Inferior parietal cortex (tissue), 1 donor: Measurements from ENCODE around the gene AGBL1.

ENCODE experiments used
- DNase-seq: peaks from one replicate; pipeline ENCODE4 v3.0.0-alpha.2; 2016; ENCODE audit errors: extremely low spot score

AGBL1 gene

DNA sequence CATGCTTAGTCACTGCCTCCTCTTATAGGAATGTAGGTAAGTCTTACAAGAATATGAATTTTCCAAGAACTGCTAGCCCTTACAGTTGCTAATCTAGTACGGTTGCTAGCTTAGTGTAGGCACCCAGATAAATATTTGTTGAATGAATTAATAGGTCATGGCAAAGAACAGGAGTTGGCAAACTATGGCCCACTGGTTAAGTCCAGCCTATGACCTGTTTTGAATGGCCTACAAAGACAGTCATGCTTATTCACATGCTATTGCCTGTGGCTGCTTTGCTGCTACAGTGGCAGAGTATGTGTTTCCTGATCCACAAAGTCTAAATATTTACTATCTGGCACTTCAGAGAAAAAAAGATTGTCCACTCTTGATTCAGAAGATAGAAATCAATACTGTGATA lies 631.8 kb downstream of the AGBL1 start:
- DNase-seq, result no peak

GRCh38 chr15:86714241-86714640 lies 634.6 kb downstream of the AGBL1 start:
- DNase-seq, result no peak

- no peak for DNase-seq
Measured at GRCh38 chr15:86725628-86726027, 646.0 kb downstream of the AGBL1 start.

DNA sequence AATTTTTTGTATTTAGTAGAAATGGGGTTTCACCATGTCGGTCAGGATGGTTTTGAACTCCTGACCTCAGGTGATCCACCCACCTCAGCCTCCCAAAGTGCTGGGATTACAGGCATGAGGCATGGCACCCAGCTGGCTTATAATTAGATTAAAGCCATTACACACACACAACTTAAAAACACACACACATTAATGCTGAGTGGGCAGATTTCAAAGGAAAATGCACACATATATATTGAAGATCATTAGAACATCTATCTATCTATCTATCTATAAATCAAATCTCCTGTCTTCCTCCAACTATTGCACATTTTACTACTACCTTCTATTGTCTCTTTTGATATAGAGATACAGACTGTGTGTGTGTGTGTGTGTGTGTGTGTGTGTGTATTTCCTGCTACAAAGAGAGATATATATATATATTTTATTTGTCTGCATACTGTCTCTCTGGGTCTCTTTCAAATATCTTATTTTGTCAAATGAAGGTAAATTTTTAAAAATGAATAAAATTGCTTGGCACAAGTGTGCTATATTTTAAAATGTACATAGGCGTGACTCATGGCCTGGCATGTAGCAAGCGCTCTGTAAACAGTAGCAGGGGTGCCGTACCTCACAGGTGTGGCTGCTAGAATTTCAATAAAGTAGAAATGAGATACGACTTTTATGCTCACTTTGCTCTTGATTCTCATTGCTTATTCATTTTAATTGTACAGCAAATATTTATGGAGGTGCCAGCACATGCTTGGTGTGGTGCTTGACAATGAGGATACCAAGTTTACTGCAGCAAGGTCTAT lies 655.8 kb downstream of the AGBL1 start:
- DNase-seq, result no peak

DNA sequence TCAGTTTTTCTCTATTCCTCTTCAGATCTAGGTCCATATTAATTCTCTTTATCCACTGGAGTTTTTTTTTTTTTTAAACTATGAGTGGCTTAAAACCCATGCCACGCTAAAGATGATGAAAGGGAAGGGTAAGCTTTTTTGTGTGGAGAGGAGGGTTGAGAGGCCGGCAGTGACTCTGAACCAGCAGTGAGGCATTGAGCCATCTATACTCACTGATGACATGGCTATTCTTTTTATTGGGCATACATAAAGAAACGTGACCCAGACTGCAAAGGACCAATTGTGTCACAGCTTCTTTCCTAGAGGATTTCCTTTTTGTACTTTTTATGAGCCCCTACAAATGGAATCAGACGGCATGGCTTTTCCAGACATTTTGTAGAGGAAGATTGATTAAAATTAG lies 662.2 kb downstream of the AGBL1 start:
- no peak for DNase-seq

- no peak for DNase-seq
Measured at GRCh38 chr15:86743283-86743903, 663.7 kb downstream of the AGBL1 start.

GRCh38 chr15:86744198-86744780 lies 664.6 kb downstream of the AGBL1 start:
- DNase-seq, result no peak

GRCh38 chr15:86751116-86751515 lies 671.4 kb downstream of the AGBL1 start:
- DNase-seq, result no peak

DNA sequence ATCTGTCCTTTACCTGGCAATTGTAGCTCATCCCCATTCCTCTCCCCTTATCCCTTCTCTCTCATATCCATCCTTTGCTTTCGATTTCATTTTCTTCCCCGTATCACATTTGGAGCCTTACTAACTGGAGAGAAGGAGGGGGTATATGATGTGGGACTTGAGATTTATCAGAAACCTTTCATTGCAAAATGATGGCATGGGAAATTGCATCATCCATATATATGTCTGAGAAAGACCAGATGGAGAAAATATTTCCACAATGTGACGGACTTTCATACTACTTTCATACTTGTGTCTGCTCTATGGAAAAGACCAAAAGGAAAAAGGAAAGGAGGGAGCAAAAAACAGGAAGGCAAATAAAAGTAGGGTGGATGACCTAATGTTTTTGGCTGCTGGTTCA lies 675.2 kb downstream of the AGBL1 start:
- DNase-seq, result no peak

- no peak for DNase-seq
Measured at GRCh38 chr15:86756688-86757087, 677.0 kb downstream of the AGBL1 start.

DNA sequence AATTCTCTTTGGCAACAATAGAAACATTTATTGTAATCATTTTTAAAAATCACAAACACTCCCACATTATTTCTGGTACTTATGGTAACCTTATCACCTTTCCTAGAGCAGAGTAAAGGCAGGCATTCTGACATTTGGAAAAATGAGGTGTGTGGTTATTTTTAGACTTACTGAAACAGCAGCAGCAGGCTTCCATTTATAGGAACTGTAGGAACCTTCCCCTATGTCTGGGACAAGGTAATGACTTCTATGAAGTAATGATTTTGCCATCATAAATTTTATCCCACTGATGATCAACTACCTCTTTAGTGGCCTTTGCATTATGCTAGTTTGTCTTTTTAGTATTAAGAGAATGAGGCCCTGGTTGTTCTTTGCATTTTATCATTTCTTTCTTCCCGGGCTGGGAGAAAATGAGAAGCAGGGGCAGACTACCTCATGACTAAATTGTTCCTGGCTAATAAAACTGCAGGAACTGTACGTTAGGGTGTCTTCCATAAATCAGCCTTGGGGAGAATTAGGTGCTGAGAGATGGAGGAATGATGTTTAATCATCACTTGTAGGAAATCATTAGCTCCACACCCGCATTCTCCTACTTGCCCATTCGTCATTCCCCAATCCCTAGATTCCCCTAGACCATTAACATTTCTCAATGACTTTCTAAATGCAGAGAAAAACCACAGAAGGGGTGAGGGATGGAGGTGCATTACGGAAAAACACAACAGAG lies 680.3 kb downstream of the AGBL1 start:
- DNase-seq, result no peak

GRCh38 chr15:86762874-86763273 lies 683.2 kb downstream of the AGBL1 start:
- DNase-seq, result no peak

DNA sequence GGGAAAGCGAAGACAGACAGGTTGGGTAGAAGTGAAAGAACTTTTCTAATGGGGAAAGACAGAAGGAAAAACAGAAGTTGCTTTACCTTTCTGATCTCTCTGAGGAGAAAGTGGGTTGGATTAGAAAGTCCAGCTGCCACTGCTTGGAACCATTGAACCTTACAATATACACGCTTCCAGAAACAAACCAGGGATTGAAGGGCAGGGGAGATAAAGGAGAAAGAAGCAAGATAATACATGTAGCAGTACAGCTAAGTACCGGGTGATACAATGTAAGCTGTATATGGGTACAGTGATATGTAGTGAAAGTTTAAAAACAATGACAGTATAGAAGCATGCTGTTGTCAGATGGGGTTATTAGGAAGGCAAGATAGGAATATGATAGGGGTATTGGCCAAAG lies 684.4 kb downstream of the AGBL1 start:
- DNase-seq, result no peak

- no peak for DNase-seq
Measured at GRCh38 chr15:86765281-86765680, 685.6 kb downstream of the AGBL1 start.

DNA sequence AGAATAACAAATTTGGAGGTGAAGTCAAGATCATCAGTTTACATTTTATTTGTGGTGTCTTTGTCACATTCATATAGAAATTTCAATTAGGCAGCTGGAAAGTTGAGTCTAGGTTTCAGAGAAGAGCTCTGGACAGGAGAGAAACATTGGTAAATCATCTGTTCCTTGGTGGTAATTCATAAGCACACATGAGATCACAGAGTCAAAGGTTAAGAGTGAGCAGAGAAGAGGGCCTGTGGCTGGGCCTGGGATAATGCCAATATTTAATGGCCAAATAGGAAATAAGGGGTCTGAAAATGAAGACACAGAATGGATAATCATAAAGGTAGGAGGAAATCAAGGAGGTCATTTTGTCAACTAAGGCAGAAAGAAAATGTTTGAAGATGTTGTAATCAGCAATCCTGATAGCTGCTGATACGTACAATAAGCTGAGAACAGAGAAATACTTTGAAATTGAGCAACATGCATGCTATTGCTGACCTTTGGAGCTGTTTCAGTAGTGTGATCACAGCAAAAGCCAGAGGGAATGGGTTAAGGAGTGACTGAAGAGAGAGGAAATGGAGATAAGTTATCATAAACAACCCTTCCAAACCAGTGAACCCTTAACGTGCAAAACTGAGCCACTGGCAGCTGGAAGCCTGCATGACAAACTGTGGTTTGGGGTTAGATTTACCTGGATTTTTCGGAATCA lies 692.8 kb downstream of the AGBL1 start:
- no peak for DNase-seq

GRCh38 chr15:86773736-86774135 lies 694.1 kb downstream of the AGBL1 start:
- no peak for DNase-seq

DNA sequence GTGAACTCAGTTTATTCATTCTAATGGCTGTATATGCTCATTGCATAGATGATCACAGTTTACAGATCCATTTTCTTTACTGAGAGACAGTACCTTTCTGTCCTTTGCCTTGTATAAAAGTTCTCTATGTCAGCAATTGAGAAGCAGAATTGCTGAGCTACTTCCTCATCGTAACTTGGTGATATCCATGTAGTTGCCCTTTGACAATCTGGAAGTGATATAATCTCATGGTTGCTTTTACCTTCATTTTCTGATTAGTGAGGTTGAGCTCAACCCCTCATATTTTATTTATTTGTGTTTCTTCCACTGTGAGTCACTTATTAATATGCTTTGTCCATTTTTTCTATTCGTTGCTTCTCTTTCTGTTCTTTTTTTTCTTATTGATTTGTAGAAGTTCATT lies 696.5 kb downstream of the AGBL1 start:
- no peak for DNase-seq

DNA sequence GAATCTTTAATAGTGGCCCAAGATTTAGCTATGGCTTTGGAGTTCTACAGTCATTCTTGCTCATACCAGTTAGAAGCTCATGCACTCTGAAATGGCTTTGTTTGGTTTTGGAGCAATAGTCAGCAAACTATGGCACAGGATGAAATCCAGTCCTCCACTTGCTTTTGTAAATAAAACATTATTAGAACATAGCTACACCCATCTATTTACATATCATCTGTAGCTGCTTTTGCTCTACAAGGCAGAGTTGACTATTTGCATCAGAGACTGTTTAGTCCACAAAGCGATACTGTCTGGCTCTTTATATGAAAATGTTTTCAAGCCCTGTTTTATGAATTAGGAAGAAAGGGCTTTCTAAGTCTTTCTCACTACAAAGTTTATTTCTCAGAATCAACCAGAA lies 716.9 kb downstream of the AGBL1 start:
- DNase-seq, result no peak

GRCh38 chr15:86797135-86797534 lies 717.5 kb downstream of the AGBL1 start:
- DNase-seq, result no peak

DNA sequence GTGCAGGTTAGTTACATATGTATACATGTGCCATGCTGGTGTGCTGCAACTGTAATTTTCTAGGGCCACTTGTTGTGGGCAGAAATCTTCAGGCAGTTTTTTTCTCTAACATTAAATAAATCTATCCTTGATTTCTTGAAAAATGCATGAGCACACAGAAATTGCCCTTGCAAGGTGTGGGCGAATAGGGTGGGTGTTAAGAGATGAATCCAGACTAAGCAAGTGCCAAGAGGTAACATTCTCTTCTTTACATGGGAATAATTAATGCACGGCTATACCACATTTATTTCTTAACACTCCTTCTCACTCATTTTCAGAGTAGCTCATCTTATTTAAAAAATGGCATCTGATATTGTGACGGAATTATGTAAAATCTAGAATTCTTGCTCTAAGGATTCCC lies 719.6 kb downstream of the AGBL1 start:
- DNase-seq, result no peak

DNA sequence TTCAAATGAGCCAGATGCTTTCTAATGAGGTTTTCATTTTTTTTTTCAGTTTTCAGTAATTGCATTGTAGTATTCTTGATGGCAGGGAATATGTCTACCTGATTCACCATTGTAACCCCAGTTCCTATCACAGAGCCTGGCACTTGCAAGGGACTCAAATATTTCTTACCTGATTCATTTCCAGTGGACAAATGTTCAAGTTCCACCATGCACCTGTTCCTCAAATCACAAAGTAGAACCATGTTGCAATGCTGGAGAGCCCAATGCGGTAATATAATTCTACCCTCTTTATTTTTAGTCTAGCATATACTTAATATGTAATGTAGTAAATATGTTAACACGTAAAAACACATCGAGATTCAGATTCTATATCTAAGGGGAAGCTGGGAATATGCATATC lies 722.6 kb downstream of the AGBL1 start:
- no peak for DNase-seq

DNA sequence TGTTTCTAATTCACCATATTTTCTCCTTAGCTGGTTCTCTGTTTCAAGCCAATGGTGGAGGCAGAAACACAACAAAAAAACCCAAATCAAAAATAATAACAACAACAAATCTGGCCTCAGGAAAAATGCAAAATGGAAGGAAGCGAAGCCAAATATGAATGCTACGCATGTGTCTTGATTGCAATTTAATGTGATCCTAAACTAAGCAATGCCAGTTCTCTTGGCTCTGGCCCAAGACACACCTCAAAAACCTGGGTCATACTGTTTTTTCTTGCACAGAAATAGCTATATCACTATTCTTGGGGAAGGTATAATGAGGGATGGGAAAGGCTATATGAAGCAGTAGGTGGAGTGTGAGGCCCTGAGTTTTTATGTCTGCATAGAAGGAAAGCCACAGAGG lies 724.7 kb downstream of the AGBL1 start:
- DNase-seq, result no peak
